IPS-11a (cell line): Measurements from ENCODE around the gene CXCL12.

Experiments
- H3K4me3 ChIP-seq: one replicate; pipeline ENCODE4 v1.5.1; 2013; ENCODE audit warnings: low read depth, low read length, control low read depth

CXCL12 gene

DNA sequence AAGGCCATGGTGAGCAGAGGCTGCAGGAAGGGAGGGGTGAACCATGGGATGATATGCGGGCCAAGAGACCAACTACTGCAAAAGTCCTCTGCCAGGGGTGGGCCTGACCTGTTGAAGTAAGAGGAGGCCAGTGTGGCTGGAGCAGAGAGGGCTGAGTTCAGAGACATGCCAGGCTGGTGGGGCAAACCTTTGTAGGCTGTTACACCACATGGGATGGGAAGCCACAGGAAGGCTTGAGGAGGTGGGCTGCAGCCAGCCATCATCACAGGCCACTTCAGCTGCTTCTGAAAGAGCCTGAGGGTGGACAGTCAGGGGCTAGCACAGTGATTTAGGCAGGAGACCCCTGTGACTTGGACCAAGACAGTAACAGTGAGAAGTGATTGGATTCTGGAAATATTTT, 20.3 kb downstream of the CXCL12 start:
- no peak overlapping the region for H3K4me3 ChIP-seq

DNA sequence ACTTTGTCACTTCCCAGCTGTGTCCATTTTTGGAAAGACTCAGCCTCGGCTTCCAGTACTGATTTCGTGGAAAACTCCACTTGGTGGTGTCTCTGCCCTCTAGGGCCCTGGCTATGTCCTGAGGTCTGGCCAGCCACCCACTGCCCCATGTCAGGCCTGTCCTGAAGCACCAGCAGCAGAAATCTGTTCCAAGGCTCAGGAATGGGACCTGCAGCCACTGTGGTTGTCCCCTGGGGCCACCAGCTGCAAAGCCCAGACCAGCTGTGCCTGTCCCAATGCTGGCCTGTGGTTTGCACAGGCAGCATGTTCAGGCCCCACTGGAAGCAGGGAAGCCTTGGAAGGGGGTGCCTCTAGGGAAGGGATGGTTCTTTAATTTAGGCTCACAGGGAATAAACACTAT, 21.2 kb downstream of the CXCL12 start:
- no peak overlapping the region for H3K4me3 ChIP-seq

DNA sequence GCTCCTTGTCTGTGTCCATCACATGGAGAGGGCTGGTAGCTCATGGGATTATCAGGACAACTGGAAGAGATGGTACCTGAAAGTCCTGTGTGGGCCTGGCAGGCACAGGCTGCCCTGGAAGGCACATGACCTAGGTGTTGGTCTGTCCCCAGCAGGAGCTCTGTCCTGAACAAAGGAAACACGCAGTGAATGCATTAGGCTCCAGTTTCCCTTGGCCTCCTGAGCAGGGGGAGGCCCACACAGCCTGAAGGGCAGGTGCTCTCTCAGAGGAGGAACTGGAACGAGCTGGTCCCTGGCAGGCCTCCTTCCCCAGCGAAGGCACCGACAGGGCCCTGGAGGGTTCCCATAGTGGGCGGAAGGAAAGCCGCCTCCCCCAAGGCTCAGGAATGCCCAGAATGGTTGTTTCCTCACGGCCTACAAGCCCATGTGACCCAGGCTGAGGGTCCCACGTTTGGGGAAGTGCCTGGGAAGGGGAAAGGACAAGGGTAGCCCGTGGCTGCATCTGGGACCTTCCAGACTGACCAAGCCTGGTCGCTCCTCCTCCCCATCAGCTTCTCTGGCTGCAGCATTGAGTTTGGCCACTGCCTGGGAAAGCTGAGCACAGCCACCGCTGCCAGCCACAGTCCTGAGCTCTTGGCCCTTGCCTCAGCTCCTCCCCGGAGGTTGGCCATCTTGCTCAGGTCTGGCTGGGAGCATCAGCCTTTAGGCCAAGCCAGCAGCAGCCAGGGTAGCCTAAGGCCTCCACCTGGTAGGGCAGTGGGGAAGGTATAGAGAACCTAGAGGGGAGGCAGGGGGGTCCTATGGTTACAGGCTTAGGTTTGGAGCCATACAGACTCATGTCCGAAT, 21.8 kb downstream of the CXCL12 start:
- no peak overlapping the region for H3K4me3 ChIP-seq

DNA sequence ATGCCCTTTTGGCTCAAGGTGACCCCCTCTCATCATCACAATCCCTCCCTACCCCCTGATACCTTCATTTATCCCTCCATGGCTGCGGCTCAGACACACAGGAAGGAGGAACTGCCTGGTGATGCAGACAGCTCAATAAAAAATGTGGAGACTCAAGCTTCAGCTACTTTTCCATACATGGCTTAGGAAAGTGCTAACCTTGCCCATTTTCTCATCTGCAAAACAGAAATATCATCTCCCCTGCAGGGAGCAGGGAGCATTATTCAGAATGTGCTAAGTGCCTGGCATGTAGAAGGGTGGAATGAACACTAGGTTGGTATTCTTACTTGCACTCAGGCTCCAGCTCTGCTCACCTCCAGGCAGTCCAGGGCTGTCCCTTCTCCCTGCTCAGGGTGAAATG, 23.8 kb downstream of the CXCL12 start:
- H3K4me3 ChIP-seq = no peak overlapping the region

DNA sequence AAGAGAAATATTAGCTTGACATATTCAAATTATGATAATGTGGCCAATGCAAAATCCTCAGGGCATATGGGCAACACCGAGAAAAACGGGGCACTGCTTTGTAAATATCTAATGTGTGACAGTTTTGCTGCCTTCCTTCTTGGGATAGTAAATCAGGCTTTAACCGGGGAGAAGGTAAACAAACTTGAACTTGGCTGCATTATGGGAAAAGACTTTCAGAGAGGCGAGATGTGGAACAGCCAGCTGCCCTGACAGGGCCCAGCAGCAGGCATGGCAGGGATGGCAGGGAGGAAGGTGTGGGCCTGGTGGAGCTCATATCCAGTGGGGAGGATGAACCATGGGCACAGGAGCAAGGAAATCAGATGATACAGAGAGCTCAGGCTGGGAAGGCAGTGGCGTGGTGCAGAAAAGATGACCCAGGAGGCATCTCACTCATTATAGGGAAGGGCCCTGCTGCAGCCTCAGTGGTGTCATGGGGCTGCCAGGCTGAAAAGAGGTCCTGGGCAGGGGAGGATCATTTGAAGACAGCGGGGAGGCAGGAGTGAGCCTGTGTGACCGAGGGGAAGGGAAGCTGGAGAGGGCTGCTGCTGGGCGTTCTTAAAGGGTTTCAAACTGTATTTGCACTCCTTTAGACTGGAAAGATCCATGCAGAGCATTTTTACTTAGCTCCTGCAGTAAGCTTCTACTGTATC, 26.7 kb downstream of the CXCL12 start:
- H3K4me3 ChIP-seq = no peak overlapping the region

DNA sequence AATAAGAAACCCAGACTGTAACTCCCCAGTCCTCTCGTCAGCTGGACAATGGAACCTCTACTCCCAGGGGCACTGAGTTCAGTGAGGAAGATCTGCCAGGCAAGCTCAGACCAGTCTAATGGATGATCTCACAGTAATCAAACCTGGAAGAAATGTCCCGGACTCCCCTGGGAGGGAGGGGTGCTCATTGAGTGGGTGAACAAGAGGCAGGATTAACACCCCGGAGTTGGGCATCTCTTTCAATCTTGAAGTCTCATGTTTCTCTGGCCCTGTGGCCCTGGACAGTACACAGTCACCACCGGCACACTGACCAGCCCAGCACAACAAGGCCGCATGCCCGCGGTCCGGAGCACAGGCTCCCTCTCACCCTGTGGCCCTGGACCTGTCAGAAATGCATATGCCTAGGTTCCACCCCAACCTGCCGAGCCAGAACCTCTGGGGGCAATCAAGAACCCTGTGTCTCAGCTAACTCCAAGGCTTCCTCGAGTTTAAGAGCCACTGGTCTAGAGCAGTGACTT, 27.8 kb downstream of the CXCL12 start:
- H3K4me3 ChIP-seq = no peak overlapping the region

DNA sequence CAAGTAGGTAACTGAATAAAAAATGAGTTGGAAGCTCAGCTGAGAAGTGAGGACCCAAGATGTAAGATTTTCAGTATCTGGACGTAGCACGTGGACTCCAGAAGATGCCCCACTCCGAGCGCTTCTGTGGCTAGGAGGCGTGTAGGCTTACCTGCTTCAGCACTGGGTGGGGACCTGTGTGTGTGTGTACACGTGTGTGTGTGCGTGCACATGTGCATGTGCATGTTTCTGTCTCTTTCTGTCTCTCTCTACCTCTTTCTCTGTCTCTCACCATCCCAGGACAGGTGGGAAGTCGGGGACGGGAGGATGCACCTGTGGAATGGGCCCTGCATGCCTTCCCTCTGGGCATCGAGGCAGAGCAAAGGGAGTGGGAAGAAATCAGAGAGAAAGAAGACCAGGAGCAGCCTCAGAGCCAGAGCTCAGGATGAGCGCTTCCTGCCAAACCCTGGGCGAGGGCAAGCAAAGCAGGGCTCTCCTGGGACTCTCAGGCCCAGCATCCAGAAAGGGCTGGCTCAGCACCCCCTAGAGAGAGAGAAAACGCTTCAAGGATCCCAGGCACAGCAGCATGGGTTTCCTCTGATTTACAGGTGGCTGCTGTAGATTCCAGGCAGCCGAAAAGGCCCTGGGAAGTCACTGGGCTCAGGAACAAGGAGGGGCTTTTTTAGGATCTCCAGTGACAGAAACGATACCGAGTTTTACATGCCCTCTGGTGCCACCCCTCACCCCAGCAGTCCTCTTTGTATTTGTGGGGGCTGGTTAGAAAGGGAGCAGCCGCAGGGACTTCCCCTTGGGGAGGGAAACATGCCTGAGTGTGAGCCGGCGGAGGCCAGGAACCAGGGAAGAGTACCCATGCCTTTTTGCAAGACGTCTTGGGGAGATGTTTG, 28.5 kb downstream of the CXCL12 start:
- H3K4me3 ChIP-seq = no peak overlapping the region

DNA sequence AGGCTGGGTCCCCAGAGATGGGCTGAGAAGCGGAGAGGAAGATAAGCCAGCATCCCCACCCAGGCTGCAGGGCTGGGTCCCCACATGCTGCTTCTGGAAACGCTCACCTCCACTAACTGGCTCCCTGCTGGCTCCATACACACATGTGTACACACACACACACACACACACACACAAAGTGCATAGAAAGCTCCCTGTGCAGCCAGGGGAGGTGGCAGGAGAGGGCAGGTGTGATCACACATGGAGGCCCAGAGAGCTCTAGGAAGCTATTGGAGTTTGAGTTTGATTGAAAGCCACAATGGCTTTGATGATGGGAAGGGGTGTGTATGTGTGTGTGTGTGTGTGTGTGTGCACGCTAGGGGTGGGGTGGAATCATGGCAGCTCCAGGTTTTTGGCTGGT, 29.3 kb downstream of the CXCL12 start:
- H3K4me3 ChIP-seq = no peak overlapping the region

DNA sequence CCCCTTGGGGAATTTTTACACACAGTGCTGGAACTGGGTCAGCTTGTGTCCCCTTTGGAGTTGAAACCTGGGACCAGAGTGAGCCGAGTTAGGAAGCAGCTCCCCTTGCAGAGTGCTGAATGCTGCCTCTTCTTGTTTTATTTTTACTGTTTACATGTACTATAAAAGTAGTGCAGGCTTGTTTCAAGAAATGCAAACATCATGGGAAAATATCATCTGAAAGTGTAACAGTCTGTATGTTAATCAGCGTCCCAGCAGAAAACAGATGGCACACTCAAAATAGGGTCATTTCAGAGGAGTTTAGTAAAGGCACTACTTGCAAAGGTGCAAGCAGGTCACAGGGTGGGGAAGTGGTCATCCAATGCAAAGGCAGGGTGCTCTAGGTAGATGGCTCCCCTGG, 30.1 kb downstream of the CXCL12 start:
- H3K4me3 ChIP-seq = no peak overlapping the region

DNA sequence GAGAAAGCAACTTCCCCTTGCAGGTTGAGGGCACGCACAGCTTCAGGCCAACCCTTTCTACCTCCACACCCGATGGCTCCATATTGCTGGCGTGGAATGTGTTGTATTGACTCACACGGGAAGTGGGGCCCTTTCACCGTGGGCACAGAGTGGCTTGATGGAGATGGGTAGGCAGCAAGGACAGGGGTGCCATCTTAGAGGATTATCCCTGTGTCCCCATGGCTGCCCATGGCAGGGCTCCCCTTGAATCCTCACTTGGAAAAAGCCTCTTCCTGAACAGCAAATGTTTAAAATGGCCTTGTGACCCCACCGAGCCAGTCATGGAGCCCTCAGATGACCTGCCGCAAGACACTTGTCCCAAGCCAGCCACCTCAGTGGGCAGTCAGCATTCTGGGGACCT, 31.2 kb downstream of the CXCL12 start:
- H3K4me3 ChIP-seq = no peak overlapping the region

DNA sequence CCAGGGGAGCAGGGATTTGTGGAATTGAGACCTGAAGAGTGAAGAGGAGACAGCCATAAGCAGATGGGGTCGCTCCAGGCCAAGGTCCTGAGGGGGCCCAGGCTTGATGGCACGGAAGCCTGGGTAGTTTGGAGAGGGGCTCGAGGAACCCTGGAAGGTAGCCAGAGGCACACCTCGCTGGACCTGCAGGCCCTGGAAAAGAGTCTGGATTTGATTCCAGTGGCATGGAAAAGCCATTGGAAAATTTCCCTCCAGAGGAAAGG, 31.8 kb downstream of the CXCL12 start:
- H3K4me3 ChIP-seq = no peak overlapping the region

DNA sequence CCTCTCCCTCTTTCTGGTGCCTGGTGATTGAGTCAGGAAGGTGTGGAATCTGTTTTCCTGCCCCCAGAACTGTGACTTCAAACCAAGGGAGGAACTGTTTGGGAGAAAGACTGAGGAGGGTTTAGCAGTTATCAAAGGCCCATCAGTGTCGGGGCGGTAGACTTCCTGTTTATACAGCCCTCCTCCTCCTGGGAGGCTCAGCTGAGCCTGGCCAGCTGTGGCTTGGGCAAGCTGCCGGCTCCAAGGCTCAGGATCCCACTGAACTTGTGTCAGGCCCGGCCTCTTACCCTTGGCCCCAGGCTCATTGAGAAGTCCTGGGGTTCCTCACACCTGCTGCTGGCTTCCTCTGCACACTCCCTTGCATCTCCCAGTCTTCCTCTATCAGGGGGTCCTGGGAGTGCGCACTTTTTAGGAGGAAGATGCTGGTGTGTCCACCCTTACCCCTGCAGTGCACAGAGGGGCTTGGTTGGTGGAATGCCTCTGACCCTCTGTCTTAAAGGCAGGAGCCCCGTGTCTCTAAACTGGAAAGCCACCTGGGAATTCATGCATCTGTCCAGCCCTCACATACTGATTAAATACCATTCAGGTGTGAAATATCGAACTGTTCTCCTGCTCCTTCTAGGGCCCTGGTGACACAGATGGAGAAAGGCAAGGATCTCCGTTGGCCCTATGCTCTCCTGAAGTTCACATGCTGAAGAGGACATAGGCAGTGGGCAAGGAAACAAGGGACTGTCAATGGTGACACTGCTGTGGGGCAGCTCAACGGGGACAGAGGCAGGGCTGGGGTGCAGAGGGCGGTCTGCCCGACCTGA, 32.4 kb downstream of the CXCL12 start:
- no peak overlapping the region for H3K4me3 ChIP-seq

DNA sequence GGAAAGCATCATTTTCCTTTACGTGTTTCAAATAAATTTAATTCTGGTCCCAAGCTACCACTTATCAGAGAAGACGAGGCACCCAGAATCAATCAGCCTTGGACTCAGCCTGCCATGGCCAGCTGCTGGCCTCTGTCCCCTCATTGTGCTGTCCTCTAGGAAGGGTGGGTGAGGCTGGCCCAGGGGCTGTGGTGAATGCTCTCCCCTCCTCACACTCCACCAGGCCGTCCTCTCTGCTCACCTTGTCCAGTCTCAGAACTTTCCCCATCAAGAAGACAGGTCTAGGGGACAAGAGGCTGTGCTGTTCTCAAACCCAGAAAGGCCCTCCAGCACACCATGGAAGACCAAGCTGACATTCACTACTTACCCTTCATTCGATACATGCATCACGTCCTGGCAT, 36.4 kb downstream of the CXCL12 start:
- H3K4me3 ChIP-seq = no peak overlapping the region

DNA sequence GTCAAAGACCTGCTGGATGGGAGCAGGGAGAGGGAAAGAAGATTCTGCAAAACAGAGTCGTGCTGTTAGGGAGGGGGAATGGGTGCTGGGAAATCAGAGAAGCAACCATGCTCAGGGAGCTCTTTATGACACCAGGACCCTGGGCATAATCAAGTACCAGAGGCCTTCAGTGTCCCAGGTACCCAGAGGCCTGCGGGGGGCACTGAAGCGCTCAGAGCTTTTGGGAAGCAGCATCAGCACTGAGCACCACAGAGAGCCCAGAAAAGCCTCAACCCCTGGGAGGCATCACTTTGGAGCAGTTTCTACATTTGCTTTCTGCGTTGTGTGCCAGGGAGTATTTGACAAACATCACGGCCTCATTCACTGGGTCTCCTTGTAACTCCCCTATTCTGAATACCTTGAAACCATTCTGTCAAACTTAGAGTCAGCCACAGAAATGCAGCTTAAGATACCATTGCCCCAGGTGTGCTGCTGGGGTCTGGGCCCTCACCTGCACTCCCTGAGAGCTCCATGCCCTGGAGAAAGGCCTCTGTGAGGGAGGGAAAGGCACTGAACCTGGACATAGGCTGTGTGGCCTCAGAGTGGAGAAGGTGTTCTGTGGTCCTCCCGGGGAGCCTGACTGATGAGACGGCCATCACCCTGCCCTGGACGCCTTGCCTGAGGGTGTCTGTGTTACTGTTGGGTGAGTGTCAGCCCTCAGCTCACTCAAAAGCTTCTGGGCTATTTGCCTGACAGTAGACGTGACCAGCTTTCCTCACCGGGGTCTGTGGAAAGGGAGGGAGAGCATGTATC, 37.1 kb downstream of the CXCL12 start:
- H3K4me3 ChIP-seq = no peak overlapping the region

DNA sequence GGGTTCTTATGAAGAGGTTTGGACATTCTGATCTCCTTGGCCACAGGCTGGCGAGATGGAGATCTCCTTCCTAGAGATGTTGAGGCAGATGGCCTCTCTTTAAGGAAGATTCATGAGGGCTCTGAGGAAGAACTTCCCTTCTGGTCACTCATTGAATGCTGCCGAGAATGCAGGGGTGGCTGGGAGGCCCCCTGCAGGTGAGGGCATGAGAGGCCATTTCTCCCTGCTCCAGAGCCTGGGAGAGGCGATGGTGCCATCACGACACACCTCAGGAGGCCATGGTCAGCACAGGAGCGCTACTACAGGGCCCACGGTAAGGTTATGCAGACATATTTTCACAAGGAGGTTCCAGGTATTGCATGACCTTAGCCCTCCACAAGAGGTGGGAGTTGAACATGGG, 40.2 kb downstream of the CXCL12 start:
- H3K4me3 ChIP-seq = no peak overlapping the region

DNA sequence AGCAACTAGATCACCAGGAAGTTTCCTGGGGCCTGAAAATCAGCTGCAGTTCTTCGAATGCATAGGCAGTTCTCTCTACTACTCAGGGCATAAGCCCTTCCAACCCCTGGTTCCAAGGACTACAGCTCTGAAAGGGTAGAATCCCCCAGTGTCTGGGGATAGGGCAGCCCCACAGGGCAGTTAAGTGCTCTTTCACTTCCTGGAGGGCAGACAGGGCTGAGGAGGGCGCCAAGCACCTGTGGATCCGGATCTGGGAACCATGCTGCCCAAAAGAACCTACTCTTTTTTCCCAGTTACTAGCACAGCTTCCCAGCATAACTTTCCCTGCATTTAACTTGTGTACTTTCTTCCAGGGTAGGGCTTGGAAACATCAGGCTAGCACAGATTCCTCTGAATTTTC, 41.1 kb downstream of the CXCL12 start:
- no peak overlapping the region for H3K4me3 ChIP-seq

DNA sequence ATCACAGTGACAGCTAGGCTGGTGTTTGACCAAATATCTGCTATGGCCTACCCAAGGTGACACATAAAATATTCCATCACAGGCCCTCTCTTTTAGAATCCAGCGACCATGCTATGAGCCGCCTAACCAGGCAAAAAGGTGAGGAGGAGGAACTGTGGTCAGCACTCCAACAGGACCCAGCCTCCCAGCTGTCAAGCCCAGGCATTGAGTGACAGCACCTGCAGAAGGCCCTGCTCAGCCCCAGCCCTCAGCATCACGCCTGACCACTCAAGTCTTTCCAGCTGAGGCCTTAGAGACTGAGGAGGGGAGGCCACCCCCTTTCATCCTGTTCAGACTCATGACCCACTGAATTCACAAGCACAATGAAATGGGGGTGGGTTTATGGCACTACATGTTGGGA, 43.0 kb downstream of the CXCL12 start:
- no peak overlapping the region for H3K4me3 ChIP-seq

DNA sequence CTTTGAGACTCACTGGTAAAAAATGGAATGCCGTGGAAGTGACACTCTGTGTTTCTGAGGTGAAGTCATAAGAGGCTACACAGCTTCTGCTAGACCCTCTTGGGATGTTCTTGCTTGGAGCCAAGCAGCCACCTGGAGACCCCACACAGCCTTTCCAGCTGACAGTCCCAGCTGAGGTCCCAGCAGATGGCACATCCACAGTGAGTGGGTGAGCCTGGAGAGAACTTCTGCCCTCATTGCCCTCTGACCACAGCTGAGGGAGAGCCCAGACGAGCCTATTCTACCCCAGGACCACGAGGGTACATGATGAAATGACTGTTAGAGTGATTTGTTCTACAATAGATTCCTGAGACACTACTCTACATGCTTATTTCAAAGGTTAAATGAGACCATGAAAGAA, 44.3 kb downstream of the CXCL12 start:
- no peak overlapping the region for H3K4me3 ChIP-seq

DNA sequence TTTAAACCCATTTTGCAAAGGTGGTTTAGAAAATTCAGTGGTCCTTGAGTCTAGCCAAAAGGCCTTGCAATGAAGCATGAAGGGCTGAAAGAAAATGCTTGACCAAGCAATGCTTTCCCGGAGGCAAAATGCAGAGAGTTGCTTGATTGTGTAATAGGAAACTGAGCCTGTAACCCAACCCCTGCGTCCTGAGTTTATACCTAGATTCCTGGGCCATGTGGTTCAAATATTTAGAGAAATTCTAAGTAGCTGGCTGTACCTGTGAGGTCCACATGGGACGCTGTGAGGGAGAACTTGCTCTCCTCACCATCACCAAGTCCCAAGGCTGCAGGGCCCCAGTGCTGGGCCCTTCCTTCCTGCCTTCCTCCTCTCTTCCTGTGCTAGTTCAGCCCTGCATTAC, 45.7 kb downstream of the CXCL12 start:
- no peak overlapping the region for H3K4me3 ChIP-seq

DNA sequence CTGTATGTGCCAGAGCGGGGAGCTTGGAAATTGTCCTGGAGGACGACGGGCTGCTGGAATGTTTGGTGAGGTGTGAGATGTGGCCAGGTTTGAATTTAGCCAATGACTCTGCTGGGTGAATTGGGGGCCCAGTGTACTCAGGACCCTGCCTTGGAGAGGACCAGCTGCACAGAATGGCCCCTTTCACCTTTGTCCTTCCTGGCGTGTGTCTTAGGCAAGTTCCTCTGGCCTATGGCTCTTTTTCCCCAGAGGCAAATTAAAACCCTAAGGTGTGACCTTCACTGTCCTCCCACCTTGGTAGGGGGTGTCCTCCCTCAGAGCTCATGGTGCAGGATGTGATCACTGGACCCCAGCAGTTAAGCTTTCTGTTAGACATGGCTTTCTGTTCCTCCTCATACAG, 47.8 kb downstream of the CXCL12 start:
- H3K4me3 ChIP-seq = no peak overlapping the region
